GM12892 (cell line): ENCODE results near the gene PPP4R2.

Experiments
- POLR2AphosphoS5 ChIP-seq: IDR thresholded peaks from 2 replicates; pipeline ENCODE4 v1.6.1; 2011; ENCODE audit warnings: low read depth, low read length, control low read depth
- TAF1 ChIP-seq: IDR thresholded peaks from 2 replicates; pipeline ENCODE4 v1.6.1; 2011; ENCODE audit warnings: low read depth, mild to moderate bottlenecking, control low read depth, low read length, borderline replicate concordance

GRCh38 chr3:72997421-72997961, 880 bp downstream of the PPP4R2 start:
- no peak for TF ChIP-seq POLR2AphosphoS5
- TF ChIP-seq TAF1 = no peak
